Parathyroid adenoma (tissue), 2 donors: Measurements from ENCODE around the gene FLT1.

Experiments used
- H2AFZ ChIP-seq: fragments of 300-600 bp; sonication (generic); one replicate; pipeline ENCODE4 v1.7.0; 2017; ENCODE audit warnings: antibody characterized with exemption, mild to moderate bottlenecking
- H3K27ac ChIP-seq: fragments of 300-600 bp; sonication (generic); one replicate; pipeline ENCODE4 v1.7.0; 2017
- H3K27me3 ChIP-seq: fragments of 300-600 bp; sonication (generic); one replicate; pipeline ENCODE4 v1.7.0; 2017; ENCODE audit warnings: low read length; ENCODE audit not compliant: control insufficient read depth, insufficient read depth
- H3K36me3 ChIP-seq: fragments of 300-600 bp; sonication (generic); one replicate; pipeline ENCODE4 v1.7.0; 2017; ENCODE audit warnings: low read length; ENCODE audit not compliant: control insufficient read depth, insufficient read depth
- H3K4me1 ChIP-seq: fragments of 300-600 bp; sonication (generic); one replicate; pipeline ENCODE4 v1.7.0; 2017; ENCODE audit warnings: control low read depth
- H3K4me2 ChIP-seq: fragments of 300-600 bp; sonication (generic); one replicate; pipeline ENCODE4 v1.7.0; 2017; ENCODE audit warnings: low read length
- H3K4me3 ChIP-seq: fragments of 300-600 bp; sonication (generic); one replicate; pipeline ENCODE4 v1.7.0; 2017; ENCODE audit warnings: low read depth, low read length
- H3K79me2 ChIP-seq: fragments of 300-600 bp; sonication (generic); one replicate; pipeline ENCODE4 v1.7.0; 2017; ENCODE audit warnings: control low read depth
- H3K9ac ChIP-seq: fragments of 300-600 bp; sonication (generic); one replicate; pipeline ENCODE4 v1.7.0; 2017; ENCODE audit warnings: mild to moderate bottlenecking
- H3K9me3 ChIP-seq: fragments of 300-600 bp; sonication (generic); one replicate; pipeline ENCODE4 v1.7.0; 2017; ENCODE audit warnings: low read length; ENCODE audit not compliant: control insufficient read depth
- CTCF ChIP-seq: fragments of 300-600 bp; sonication (generic); IDR thresholded peaks from one replicate; pipeline ENCODE4 v1.7.0; 2017; ENCODE audit warnings: antibody characterized with exemption, mild to moderate bottlenecking
- donor health status: primary hyperparathyroidism.

The FLT1 gene

GRCh38 chr13:28271056-28271840, 223.7 kb downstream of the FLT1 start:
- no peaks in the 10 kb centered on the region for H3K36me3 ChIP-seq

GRCh38 chr13:28268800-28269223, 226.1 kb downstream of the FLT1 start:
- Histone ChIP-seq H3K36me3 (no peaks in the 10 kb centered on the region), H3K4me2 (no peak overlapping the region), H3K27ac (no peak overlapping the region), H3K4me3 (no peak overlapping the region), H2AFZ (no peak overlapping the region), H3K4me1 (no peaks in the 10 kb centered on the region), H3K9ac (no peak overlapping the region), H3K79me2 (no peaks in the 10 kb centered on the region), H3K27me3 (no peaks in the 10 kb centered on the region), H3K9me3 (no peaks in the 10 kb centered on the region)
- TF ChIP-seq CTCF: no peak

More at GRCh38 chr13:28271056-28271840, 223.7 kb downstream of the FLT1 start:
- Histone ChIP-seq H3K4me3 (no peak overlapping the region), H3K9me3 (no peaks in the 10 kb centered on the region), H3K27ac (no peak overlapping the region), H3K79me2 (no peaks in the 10 kb centered on the region), H3K4me2 (no peak overlapping the region), H3K9ac (no peak overlapping the region), H3K4me1 (no peaks in the 10 kb centered on the region), H2AFZ (no peak overlapping the region), H3K27me3 (no peaks in the 10 kb centered on the region)
- no peak for TF ChIP-seq CTCF

- Histone ChIP-seq H3K4me3 (no peak overlapping the region), H3K9me3 (no peaks in the 10 kb centered on the region), H3K79me2 (no peaks in the 10 kb centered on the region), H2AFZ (no peak overlapping the region), H3K36me3 (no peaks in the 10 kb centered on the region), H3K27ac (no peak overlapping the region), H3K4me1 (no peaks in the 10 kb centered on the region), H3K27me3 (no peaks in the 10 kb centered on the region), H3K4me2 (no peak overlapping the region), H3K9ac (no peak overlapping the region)
- no peak for TF ChIP-seq CTCF
Measured at GRCh38 chr13:28267497-28267896, 227.4 kb downstream of the FLT1 start.

GRCh38 chr13:28258417-28258816, 236.5 kb downstream of the FLT1 start:
- Histone ChIP-seq H3K4me1 (no peaks in the 10 kb centered on the region), H3K9me3 (no peaks in the 10 kb centered on the region), H3K4me3 (no peak overlapping the region), H2AFZ (no peak overlapping the region), H3K36me3 (no peaks in the 10 kb centered on the region), H3K27ac (no peak overlapping the region), H3K4me2 (no peak overlapping the region), H3K9ac (no peak overlapping the region), H3K79me2 (no peaks in the 10 kb centered on the region), H3K27me3 (no peaks in the 10 kb centered on the region)
- no peak for TF ChIP-seq CTCF

GRCh38 chr13:28257305-28257704, 237.6 kb downstream of the FLT1 start:
- no peak for TF ChIP-seq CTCF
- H3K27ac ChIP-seq: no peak overlapping the region
- no peaks in the 10 kb centered on the region for H3K27me3 ChIP-seq
- H3K9ac ChIP-seq: no peak overlapping the region
- H2AFZ ChIP-seq: no peak overlapping the region
- no peaks in the 10 kb centered on the region for H3K36me3 ChIP-seq
- H3K9me3 ChIP-seq: no peaks in the 10 kb centered on the region
- no peaks in the 10 kb centered on the region for H3K79me2 ChIP-seq
- no peak overlapping the region for H3K4me2 ChIP-seq
- H3K4me3 ChIP-seq: no peak overlapping the region
- H3K4me1 ChIP-seq: no peaks in the 10 kb centered on the region
